Measurements from ENCODE around the gene NHLRC1.
"Not testable (repeated sequence)": the region's sequence is repeated elsewhere in the genome, so short reads cannot be mapped to it uniquely, and the experiment has no call there.

Gene NHLRC1

DNA sequence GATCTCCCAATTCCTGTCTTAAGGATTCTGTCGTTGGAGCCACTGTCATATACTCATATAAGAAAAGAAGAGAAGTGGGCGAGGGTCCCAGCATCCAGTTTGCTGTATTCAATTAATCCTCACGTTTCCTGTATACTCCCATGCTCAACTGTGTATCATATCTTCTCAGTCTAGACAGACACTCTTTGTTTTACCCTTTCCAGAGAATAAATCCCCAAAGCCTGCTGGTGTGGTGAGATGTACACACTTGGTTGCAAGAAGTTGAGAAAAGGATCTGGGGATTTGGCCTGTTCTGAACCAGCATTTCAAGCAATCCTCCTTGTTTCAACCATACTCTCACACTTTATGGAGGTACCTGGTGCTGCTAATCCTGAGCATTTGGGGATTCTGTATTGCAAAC is 29.3 kb upstream of the NHLRC1 start:
- no peak overlapping the region for H3K4me3 ChIP-seq (ENCODE audit: low read depth, low read length)
- TF ChIP-seq, protein P1, sequence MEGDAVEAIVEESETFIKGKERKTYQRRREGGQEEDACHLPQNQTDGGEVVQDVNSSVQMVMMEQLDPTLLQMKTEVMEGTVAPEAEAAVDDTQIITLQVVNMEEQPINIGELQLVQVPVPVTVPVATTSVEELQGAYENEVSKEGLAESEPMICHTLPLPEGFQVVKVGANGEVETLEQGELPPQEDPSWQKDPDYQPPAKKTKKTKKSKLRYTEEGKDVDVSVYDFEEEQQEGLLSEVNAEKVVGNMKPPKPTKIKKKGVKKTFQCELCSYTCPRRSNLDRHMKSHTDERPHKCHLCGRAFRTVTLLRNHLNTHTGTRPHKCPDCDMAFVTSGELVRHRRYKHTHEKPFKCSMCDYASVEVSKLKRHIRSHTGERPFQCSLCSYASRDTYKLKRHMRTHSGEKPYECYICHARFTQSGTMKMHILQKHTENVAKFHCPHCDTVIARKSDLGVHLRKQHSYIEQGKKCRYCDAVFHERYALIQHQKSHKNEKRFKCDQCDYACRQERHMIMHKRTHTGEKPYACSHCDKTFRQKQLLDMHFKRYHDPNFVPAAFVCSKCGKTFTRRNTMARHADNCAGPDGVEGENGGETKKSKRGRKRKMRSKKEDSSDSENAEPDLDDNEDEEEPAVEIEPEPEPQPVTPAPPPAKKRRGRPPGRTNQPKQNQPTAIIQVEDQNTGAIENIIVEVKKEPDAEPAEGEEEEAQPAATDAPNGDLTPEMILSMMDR (IDR thresholded peaks at IDR 0.05; ENCODE audit: borderline replicate concordance, insufficient read depth, low read depth, low read length): no peak

DNA sequence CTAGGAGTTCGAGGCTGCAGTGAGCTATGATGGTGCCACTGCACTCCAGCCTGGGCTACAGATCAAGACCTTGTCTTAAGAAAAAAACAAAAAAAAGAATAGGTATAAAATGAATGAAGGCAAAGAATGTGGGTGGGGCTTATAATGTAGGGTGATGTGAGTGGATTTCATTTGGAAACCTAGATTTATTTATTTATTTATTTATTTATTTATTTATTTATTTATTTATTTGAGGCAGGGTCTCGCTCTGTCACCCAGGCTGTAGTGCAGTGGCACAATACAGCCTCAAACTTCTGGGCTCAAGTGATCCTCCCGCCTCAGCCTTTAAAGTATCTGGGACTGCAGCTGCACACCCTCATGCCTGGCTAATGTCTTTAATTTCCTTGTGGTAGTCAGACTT is 28.9 kb upstream of the NHLRC1 start:
- H3K4me3 ChIP-seq (ENCODE audit: low read depth, low read length): not testable (repeated sequence)

DNA sequence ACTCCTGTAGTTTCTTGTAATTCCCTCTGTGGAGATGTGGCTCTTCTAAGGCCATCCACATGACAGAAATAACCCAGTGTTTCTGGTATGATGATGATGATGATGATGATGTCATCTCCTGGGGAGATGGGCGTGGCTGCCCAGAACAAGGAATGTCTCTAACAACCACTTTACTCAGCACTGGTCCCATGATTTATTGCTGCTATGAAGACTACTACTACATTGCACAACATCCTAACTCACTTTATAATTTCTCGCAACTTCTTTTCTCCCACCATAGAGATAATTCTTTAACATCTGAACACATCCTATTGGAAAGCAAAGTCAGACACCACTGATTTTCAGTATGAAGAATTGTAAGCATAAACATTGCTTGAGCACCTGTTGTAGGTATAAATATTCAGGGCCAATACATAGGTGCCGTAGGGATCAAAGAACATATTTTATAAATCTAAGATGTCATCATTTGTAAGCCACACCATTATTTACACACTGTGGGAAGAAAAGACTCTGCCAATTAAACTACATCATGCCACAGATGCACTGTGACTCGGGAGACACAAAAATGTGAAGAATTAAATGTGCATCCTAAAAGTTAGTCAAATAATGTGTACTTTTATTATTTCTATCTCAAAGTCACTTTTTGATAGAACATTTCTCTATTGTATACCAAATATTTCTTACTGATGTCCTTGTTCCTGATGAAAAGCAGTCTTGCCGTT is 26.0 kb upstream of the NHLRC1 start:
- TF ChIP-seq, protein P1 (IDR thresholded peaks at IDR 0.05; ENCODE audit: borderline replicate concordance, insufficient read depth, low read depth, low read length): no peak

DNA sequence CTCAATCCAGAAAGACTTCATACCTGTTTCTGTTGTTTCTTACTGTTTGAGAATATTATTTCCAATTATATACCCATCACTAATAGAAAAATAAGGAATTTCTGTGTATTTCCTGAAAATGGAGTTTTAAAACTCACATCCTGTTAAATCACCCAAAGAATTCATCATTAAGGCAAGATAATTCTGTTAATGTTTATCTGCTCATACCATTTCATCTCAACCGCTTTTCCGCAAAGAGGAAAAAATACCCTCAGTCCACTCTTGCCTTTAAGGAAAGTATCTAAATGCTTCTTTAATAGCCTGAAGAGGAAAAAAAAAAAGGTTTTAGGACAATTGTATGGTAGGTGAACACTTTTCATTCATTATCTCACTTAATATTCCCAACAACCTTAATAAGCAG is 25.1 kb upstream of the NHLRC1 start:
- H3K4me3 ChIP-seq (ENCODE audit: low read depth, low read length): no peak overlapping the region
- TF ChIP-seq, protein P1 (IDR thresholded peaks at IDR 0.05; ENCODE audit: borderline replicate concordance, insufficient read depth, low read depth, low read length): no peak

More for the DNA sequence above, 26.0 kb upstream of the NHLRC1 start:
- no peak overlapping the region for H3K4me3 ChIP-seq (ENCODE audit: low read depth, low read length)

DNA sequence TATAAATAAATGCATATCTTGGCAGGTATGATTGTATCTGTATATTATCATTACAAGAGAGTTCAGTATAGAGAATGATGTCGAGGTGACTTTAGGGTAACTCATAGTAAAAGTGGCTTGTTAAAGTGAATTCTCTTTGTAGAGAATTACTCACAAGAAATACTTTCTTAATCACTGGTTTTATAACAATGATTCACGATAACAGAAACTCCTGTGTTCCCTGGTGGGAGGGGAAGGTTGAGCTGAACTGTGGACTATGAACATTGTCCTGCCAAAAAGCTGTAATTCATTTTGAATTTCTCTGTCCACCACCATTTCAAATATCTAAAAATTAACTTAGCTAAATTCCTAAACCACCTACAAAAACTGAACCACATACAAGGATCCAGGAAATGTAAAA is 24.7 kb upstream of the NHLRC1 start:
- TF ChIP-seq, protein P1 (IDR thresholded peaks at IDR 0.05; ENCODE audit: borderline replicate concordance, insufficient read depth, low read depth, low read length): no peak
- H3K4me3 ChIP-seq (ENCODE audit: low read depth, low read length): no peak overlapping the region

DNA sequence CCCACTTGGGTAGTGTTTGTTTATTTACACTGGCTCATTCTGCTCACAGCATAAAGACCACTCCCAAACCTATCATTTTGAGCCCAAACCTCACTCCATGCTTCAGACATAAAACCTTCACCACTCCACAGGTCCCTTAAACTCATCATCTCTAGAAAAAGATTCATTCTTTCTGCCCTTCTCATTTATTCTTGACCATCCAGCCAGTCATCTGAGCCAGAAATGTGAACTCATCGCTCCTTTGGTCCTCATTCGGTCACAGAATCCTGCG is 20.0 kb upstream of the NHLRC1 start:
- H3K4me3 ChIP-seq (ENCODE audit: low read depth, low read length): no peak overlapping the region
- TF ChIP-seq, protein P1 (IDR thresholded peaks at IDR 0.05; ENCODE audit: borderline replicate concordance, insufficient read depth, low read depth, low read length): no peak

DNA sequence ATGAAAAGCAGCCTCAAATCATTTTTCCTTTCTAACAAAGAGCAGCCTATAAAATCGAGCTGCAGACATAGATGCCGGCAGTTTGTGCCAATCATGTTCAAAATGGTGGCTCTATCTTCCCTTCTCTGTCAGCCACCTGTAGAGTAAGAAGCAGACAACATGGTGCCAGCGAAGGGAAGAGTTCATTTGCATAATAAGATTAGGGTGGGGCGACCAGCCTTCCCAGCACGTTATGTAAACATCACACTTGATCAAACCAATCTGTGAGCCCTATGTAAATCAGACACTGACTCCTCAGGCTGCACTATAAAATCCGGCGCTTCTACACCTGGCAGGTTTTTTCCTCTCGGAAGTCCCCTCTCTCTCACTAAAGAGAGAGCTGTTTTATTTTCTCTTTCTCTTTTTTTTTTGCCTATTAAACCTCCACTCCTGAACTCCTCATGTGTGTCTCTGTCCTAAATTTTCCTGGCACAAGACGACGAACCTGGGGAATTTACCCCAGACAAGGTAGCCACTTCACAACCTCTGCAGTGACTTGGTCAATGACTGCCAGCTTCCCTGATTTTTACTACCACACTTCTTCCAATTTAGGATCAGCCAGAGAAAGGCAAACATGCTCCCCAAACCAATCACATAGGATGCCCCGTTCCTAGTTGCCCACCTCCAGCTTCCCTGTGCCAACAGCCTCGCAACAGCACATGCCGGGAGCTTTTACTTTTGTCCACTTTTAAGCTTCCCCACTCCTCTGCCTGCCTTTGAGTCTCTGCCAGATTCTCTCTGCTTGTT is 19.5 kb upstream of the NHLRC1 start:
- no peak overlapping the region for H3K4me3 ChIP-seq (ENCODE audit: low read depth, low read length)
- TF ChIP-seq, protein P1 (IDR thresholded peaks at IDR 0.05; ENCODE audit: borderline replicate concordance, insufficient read depth, low read depth, low read length): no peak
